NCI-H146 treated with DMSO at 0.1 percent for 48 hours (cell line): ENCODE results near the gene PTPRU.

Experiments used
- DNase-seq: peaks from one replicate; lab custom pipeline; 2025; ENCODE audit not compliant: unreplicated experiment; lab: John Stamatoyannopoulos, UW

PTPRU gene

DNA sequence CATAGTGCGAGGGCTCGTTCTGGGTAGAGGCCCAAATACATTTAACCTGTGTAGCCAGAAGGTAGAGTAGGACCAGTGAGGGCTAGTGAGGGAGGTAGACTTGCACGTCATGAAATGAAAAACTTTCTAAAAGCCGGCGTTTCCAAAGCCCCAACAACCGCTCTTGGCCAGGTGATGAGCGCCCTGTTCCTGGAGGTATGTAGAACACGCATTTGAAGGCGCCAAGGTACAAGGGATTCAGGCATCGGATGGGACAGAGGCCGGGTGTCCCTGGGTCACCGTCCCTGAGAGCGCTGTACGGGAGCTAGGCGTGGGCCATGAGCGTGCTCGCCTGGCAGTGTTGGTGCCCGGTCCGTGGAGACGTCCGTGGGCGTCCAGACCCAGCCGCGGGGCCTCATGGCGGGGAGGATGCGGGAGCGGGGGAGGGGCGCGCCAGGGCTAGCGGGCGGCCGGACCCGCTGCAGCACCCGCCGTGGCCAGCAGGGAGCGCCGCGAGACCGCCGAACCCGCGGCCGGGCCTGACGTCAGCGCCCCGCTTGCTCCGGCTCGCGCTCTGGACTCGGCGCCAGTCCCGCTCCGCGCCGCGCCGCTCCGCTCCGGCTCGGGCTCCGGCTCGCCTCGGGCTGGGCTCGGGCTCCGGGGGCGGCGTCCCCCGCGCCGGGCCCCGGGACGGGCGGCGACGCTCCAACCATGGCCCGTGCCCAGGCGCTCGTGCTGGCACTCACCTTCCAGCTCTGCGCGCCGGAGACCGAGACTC is at the start of gene PTPRU:
Gene PTPRU, plus strand, starts transcription at position 568 of the 757 bp plus-strand sequence. Its CDS starts 123 bp downstream, at position 691.
- peak; percentile 14 for DNase-seq

DNA sequence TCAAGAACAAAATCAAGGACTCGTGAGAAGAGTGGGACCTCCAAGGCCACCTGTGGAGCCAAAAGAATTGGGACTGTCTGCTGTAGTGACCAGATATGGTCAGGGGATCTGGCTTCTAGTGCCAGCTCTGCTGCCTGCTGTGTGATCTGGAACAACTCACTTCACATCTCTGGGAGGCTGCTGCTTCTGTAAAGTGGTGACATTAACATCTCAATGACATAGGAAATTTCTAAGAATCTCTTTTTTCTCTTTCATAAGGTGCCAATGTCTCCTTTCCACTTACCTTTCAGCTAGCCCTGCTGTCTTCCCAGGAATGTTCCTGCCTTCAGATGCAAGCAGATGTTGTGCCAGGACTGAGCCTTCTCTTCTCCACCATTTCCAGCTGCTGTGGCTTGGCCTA is 49.6 kb upstream of the PTPRU start:
- DNase-seq = no peak

DNA sequence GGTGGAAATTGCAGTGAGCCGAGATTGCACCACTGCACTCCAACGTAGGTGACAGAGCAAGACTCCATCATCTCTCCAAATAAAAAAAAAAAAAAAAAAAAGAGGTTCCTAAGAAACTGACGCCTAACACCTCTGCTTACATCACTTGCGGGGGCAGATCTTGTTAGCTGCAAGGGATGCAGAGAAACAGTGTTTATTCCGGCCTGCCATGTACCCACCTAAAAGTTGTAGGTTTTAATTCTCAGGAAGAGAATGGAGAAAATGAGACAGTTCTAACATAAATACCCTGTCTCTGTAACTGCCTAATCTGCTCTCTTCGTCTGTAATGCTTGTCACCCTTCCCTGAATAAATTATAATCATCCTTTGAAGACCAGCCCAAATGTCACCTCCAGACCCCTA is 45.6 kb upstream of the PTPRU start:
- no peak for DNase-seq

DNA sequence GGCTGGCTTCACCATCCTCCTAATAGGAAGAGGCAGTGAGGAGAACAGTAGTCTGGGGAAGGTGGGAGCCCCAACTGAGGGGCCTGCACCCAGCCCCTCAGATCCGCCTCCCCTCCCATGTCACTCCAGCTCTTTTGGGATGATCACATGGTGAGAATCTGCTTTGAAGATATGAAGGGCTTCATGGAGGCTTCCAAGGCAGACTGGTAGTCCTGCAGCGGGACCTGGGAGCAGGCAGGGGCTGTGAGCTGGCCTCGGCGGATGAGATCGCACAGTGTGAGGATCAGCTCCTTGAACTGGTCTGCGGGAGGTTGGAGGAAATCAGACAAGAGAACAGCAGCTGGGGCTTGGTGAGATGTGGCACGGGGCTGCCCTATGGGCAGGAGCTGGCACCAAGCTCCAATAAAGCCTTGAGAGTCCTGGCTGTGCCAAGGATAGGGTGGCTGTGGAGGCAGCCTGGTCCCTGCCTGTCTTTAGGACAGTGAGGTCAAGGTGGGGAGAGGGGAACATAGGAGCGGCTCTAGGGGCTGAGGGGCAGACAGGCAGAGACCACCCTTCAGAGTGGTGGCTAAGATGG is 42.4 kb upstream of the PTPRU start:
- no peak for DNase-seq

DNA sequence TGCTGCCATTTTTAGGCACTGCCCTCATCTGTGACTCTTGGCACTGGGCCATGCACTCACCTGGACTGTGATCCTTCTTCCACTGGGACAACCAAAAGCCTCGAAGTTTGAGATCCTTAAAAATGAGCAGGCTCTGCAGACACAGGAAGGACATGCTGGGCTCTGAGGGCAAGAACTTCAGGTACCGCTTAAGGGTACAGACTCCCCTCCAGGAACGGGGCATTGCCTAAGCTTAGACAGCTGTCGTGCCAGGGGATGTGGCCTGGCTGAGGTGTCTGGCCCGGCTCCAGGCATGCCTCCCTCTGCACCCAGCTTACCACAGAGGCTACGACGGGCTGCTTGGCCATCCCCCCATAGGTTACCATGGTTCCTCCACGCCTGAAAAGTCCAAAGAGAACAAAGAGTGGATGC is 40.4 kb upstream of the PTPRU start:
- DNase-seq = no peak

DNA sequence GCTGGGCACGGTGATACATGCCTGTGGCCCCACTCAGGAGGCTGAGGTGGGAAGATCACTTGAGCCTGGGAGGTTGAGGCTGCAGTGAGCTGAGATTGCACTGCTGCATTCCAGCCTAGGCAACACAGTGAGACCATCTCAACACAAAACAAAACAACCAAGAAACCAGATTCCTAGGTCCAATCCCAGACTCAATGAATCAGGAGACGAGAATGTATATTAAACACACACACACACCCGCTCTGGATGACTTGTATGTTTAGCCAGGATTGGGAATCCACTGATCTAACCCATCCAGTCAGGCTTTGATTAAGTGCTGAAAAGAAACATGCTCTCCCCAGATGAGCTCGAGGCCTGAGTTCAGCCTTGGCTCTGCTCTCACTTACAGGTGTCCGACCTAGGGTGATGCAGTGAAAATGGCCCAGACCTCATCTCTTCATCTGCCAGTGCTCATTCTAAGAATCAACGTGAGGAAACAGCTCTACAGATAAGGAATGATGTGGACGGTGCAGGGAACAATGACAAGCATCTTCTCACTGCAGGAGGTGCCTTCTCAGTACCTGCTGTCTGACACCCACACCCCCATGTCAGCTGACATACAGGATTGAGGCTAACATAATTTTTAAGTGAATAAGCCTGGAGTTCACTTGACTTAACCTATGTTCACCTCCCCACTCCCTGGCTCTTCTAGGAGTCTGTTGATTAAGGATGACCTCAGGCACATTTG is 39.3 kb upstream of the PTPRU start:
- no peak for DNase-seq

DNA sequence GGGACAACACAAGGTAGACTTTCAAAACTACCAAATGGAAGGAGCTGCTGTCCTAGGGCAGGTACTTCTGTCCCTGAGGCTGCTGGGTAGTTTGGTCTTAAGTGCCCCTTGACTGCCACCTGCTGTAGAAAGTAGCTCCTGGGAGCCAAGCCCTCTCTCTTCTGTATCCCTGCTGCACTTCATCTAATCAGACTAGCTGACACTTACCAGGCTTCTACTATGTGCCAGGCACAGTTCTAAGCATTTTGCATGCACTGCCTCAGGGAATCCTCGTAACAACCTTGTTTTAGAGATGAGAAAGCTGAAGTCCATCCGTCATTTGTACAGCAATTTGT is 38.8 kb upstream of the PTPRU start:
- no peak for DNase-seq

DNA sequence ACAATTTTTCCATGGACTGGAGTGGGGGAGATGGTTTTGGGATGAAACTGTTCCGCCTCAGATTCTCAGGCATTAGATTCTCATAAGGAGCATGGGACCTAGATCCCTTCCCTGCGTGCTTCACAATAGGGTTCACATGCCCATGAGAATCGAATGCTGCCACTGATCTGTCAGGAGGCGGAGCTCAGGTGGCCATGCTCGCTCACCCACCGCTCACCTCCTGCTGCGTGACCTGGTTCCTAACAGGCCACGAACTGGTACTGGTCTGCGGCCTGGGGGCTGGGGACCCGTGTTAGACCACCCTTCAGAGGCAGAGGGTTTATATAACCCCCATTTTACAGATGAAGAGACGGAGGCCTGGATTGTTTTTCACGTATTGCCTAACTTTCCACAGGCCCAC is 38.3 kb upstream of the PTPRU start:
- no peak for DNase-seq

DNA sequence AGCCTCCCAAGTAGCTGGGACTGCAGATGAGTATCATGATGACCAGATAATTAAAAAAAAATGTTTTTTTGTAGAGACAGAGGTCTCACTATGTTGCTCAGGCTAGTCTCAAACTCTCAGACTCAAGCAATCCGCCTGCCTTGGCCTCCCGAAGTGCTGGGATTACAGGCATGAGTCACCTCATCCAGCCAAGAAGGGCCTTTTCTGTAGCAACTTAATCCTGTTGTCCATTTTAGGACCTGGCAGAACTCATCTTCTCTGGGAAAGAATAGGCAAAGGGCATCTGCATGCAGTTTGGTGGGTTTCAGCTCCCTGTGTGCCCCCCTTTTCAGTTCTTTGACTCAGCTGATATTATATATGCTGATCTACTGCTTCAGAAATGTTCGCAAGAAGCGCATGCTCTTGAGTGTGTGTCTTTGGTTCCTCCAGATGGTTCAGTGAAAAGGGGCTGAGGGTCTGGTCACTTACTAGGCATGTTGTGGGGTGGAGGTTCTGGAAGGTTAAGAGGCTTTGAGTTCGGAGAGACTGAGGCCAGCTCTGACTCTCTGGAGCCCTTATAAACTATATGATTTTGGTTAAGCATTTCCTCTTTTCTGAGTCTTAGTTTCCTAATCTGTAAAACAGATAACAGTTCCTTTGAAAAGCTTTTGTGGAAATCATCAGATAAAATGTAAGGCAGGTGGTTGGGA is 35.3 kb upstream of the PTPRU start:
- DNase-seq = no peak

DNA sequence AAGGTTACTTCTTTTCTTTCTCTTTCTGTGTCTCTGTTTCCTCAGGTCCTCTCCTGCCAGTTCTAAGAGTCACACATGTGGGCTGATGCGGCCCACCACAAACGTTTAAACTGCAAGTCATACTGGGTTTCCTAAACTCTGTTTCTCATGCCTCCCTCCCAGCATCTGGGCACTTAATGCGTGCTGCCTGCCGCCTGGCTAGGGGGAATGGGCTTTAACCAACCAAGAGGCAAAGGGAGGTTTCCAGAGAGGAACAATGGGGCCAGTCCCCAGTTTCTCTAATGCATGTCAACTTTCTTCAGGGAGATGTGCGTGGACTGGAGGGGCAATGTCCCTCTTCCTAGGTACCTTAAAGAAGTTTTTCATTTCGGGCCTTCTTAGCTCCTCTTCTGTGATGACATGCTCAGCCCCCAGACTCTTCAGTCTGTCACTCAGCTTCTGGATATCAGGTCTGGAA is 34.7 kb upstream of the PTPRU start:
- DNase-seq = no peak

DNA sequence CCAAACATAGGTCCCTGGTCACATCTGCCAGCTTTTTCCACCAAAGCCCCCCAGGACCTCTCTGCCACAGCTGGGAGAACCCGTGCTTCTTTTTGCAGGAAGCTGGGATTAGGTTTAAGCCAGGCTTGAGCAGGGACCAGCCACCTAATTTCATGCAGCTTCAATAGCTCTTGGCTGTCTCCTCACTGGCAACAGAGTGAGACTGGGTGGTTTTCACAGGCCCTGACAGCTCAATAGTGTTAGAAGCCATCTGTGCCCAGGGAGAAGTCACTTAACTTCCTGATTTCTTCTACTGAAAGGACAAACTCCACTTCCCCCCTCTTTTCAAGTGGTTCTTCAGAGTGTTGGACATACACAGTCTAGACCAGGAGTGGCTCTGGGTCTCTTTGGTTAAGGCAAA is 34.3 kb upstream of the PTPRU start:
- no peak for DNase-seq

DNA sequence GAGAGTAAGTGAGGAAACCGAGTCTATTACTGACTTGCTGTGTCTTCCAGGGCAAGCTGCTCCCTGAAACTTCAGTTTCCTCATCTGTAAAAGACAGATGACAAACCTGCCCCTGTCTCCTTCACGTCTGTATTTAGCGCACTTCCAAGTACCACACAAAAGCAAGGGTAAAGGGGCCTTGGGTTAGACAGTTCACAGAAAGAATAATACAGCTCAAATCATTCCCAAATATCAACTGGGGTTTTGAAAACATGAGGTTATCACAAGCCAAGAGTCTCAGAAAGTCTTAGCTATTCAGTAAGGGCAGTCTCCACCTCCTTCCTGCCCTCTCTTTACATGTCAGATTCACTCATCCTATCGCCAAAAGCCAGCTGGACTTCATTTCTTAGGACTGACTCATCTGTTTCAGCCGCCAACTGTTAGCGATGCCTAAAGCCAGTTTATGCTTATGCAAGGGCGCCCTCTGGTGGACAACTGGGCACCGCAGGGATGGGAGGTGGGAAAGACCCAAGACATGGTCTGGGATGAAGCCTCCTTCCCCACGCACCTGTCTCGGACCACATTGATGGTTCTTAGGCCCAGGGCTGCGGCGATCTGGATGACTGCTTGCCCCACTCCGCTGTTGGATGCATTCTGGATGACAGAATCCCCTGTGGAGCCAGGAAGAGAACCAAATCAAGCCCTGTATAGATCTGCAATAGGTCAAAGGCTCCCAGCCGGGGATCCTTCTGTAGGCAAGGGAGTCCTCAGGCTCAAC is 33.6 kb upstream of the PTPRU start:
- peak; percentile 39 for DNase-seq

DNA sequence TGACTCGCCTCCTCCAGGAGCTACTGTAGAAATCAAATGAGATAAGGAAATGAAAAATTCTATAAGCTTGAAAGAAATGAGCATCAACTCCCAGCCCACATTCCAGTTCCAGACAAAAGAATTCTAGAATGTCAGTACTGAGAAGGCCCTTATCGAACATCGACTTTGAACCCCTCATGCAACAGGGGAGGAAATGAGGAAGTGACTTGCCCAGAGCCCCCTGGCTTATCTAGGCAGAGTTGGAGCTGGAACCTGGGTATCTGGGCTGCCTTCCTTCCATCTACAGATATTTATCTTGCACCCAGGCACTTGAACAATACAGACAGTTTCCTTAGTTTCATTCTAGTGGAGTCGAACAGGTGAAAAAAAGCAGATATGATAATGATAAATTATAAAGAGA is 27.9 kb upstream of the PTPRU start:
- DNase-seq = no peak

DNA sequence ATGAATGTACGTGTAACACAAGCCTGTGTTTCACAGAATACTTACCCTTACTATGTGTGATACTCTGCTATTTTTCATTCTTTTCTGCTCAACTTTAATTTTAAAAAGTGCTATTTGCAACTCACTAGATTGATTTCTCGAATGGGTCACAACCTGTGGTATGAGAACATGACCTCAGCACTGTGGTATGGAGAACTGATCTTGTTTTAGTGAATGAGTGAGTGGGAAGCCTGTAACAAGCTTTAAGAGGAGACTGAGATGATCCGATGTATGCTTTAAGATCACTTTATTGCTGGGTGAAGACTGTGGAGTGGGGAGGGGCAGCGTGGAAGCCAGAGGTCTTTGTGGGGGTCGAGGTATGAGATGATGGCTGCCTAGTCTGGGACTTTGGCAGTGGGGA is 27.1 kb upstream of the PTPRU start:
- DNase-seq = no peak

DNA sequence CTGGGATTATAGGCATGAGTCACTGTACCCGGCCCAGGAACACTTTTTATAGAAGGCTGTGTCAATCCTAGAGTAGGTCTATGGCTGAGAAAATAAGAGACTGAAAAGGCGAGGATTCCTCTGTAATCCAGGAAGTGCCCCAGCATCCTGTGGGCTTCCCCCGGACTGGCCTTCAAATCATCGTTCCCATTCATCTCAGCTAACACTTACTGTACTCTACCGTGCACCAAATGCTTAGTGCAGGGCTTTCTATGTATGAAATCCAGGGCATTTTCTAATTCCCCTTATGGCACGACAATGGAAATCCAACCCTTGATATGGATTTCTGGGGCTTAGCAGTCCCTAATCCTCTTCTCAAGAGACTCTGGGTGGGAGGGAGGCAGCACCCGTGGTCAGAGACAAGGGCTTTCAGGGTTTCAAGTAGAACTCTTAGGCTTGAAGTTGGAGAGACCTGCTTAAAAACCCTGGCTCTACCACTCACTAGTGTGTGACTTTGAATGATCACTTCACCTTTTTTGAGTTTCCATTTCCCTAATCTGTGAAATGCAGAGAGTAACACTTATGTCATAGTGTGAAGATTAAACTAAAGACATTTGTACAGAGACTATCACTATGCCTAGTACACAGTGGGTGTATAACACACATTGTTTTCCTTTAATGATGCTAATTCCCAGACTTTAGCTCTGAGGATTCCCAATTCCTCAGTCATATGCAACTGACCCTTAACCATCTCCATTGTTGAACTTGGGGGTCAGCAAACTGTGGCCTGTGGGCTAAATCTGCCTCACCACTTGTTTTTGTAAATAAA is 25.8 kb upstream of the PTPRU start:
- DNase-seq = no peak

DNA sequence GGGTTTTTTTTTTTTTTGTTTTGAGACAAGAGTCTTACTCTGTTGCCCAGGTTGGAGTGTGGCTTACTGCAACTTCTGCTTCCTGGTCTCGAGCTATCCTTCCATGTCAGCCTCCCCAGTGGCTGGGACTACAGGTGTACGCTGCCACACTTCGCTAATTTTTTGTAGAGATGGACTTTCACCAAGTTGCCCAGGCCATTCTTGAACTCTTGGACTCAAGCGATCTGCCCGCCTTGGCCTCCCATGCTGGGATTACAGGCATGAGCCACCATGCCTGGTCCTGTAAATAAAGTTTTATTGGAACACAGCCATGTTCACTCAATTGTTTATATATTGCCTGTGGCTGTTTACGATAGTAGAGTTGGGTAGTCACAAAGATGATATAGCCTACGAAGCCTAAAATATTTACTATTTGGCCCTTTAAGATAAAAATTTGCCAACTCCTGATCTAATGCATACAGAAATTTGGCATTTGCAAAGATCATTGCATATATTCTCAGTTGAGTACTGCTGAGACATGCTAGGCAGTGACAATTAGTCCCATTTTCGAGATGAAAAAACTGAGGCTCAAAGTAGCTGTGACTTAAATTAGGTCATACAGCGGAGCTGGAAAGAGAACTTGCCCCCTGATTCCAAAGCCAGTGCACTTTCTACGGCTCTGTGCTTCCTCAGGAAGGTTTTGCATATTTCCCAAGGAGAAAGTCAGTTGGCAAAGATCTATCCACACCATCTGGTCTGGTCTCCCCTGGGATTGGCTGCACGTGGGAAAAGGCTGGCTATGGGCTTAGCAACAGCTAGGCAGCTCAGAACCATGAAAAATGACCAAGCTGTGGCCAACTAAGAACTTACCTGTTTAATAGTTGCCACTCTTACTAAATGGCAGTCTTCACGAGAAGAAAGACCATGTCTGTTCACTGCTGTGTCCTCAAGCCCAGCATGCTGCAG is 25.0 kb upstream of the PTPRU start:
- DNase-seq = no peak

DNA sequence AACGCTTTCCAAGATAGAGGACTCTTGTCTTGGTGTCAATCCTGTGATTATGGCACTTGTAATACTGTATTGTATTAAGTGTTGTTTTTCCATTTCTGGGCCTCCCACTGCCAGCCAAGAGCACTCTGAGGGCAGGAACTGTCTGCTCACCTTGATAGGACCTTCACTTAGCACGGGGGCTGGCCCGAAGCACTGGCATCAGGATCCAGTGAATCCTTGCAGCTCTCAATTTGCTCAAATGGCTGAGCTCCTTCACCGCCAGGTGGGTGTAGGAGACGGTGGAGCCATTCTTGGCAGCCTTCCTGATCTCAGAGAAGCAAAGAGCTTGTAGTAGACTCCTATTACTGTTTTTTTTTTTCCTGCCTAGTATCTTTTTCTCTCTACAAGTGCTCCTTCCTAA is 23.3 kb upstream of the PTPRU start:
- no peak for DNase-seq

DNA sequence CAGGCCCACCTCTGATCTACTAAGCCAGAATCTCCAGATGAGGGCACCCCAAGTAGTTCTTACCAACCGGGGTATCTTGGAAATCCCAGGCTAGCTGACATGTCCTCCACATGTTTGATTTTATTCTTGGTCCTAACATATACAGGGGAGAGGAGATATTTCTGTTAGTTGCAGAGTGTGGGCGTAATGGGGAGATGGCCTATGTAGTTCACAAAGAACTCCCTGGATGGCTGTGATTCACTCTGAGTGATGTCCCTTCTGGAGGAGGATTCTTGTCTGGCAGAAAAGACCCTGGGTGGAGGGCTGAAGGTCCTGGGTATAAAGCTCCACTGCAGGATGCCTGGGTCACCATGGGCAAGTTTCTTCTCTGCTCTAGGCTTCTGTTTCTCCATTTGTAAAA is 18.7 kb upstream of the PTPRU start:
- no peak for DNase-seq

DNA sequence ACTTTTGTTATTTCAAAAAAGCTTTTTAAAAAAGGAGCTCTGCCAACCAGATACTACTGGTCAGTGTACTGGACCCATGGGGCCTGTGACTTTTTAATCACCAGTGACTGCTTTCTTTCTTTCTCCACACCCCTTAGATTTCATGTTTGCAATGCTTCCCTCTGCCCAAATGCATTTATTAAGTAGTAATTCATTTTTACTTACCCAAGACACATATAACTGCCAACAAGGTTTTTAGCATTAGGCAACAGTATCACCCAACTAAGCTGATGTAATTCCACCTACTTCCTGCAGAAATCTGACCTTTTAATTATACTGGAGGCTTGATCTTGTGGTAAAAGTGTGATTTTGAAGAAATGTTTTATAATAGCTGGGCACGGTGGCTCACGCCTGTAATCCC is 18.1 kb upstream of the PTPRU start:
- DNase-seq = no peak
